Stimulated activated CD4-positive, alpha-beta T cell treated with anti-CD3 and anti-CD28 coated beads, Interleukin-15, amount 100 ng/mL, for 24 hours (primary cell): ENCODE measurements around the gene TAS2R50.
"Not testable (repeated sequence)": the region's sequence is repeated elsewhere in the genome, so short reads cannot be mapped to it uniquely, and the experiment has no call there.

ENCODE experiments used
- DNase-seq: peaks from one replicate; pipeline ENCODE4 v3.0.0-alpha.2; 2020

Gene TAS2R50, protein sequence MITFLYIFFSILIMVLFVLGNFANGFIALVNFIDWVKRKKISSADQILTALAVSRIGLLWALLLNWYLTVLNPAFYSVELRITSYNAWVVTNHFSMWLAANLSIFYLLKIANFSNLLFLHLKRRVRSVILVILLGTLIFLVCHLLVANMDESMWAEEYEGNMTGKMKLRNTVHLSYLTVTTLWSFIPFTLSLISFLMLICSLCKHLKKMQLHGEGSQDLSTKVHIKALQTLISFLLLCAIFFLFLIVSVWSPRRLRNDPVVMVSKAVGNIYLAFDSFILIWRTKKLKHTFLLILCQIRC

GRCh38 chr12:10986812-10987211 is at the start of gene TAS2R50:
Gene TAS2R50, minus strand, starts transcription at chr12:10986912. Its CDS starts 52 bp downstream, at chr12:10986860.
- no peak for DNase-seq

- DNase-seq = not testable (repeated sequence)
Observed at GRCh38 chr12:11033959-11034358, 47.2 kb upstream of the TAS2R50 start.

- DNase-seq = no peak
Observed at GRCh38 chr12:11031307-11031706, 44.6 kb upstream of the TAS2R50 start, which contains the start of gene TAS2R31. Gene TAS2R31, minus strand, starts transcription at chr12:11031407. Its CDS starts 72 bp downstream, at chr12:11031335.

DNA sequence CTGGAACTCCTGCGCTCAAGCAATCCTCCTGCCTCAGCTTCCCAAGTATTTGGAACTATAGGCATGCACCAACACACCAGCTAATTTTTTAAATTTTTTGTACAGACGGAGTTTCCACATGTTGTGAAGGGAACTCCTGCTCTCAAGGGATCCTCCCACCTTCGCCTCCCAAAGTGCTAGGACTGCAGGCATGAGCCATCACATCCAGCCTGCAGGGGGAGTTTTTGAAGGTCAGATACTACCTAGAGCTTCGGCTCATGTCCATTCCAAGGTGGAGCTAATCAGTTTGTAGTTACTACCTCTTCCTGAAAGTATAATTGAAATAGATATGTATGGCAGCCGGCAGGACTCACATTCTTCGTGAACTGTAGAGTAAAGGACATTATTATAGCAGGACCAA is 39.4 kb upstream of the TAS2R50 start:
- no peak for DNase-seq

DNA sequence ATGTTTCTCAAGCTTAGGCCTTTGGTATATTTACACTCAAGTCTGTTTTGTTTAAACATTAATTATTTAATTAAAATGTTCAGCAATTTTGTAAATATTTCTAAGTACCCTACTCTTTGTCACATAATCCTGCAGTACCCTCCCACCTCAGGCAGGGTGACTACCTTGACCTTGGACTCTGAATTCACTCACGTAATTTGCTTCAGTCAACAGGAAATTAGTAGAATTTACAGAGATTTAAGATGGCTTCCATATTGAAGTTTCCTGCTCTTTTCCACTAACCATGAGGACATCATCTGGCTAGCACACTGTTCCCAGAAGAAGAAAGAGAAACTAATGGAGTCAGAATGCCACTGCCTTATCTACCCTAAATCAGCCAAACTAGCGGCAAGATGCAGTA is 36.7 kb upstream of the TAS2R50 start:
- DNase-seq = no peak

- DNase-seq = no peak
Observed at GRCh38 chr12:11022520-11022919, 35.8 kb upstream of the TAS2R50 start, which contains the start of gene TAS2R19. Gene TAS2R19, minus strand, starts transcription at chr12:11022620. Its CDS starts 49 bp downstream, at chr12:11022571.

GRCh38 chr12:11016937-11017336 is 30.2 kb upstream of the TAS2R50 start:
- DNase-seq = no peak

- no peak for DNase-seq
Observed at GRCh38 chr12:11015775-11016430, 29.2 kb upstream of the TAS2R50 start.

- no peak for DNase-seq
Observed at GRCh38 chr12:11014234-11014633, 27.5 kb upstream of the TAS2R50 start.

GRCh38 chr12:11007608-11008007 is 20.9 kb upstream of the TAS2R50 start:
- DNase-seq = no peak

DNA sequence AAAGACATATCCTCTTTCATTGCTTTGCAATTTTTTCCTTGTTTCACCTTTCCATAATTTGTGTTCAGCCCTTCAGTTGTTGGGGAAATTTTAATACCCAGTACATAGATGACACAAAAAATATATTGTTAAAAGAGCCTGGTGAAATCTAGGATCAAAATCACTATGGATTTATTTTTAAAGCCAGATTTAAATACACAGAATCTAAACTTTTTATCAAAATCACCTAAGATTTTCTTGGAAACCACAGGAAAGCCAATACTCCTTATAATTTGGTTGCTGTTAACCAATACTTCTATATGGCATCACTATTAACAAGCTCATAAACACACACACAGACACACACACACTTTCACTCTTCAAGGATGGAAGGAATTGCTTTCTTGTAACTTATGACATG is 11.5 kb upstream of the TAS2R50 start, which contains the start of gene TAS2R20:
Gene TAS2R20 (minus strand): TSS at position 101 of the 400 bp plus-strand sequence. CDS start 429 bp downstream, outside the sequence.
- DNase-seq = no peak

- DNase-seq = no peak
Observed at GRCh38 chr12:10994307-10994706, 7.6 kb upstream of the TAS2R50 start.

- no peak for DNase-seq
Observed at GRCh38 chr12:10989107-10989506, 2.4 kb upstream of the TAS2R50 start.

- DNase-seq = peak; percentile 33
Observed at GRCh38 chr12:10982244-10982643, 4.5 kb downstream of the TAS2R50 start.

GRCh38 chr12:10974965-10975364 is 11.7 kb downstream of the TAS2R50 start:
- DNase-seq = no peak

GRCh38 chr12:10968765-10969456 is 17.8 kb downstream of the TAS2R50 start:
- no peak for DNase-seq

DNA sequence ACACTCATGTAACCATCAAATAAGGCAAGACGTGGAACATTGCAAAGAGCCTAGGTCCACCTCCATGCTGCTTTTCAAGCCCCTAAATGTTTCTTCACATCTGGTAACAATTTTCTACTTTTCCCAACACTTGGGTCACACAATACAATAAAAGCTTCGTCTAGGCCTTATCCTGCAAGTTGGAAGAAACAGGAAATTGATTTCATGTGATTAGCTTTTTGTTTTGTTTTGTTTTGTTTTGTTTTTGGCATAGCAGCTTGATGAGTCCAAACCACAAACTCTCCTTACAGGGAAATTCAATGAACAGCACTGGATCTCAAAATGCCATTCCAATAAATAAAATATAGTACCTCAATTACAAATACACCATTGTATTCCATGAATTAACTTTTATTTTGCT is 19.3 kb downstream of the TAS2R50 start:
- no peak for DNase-seq

DNA sequence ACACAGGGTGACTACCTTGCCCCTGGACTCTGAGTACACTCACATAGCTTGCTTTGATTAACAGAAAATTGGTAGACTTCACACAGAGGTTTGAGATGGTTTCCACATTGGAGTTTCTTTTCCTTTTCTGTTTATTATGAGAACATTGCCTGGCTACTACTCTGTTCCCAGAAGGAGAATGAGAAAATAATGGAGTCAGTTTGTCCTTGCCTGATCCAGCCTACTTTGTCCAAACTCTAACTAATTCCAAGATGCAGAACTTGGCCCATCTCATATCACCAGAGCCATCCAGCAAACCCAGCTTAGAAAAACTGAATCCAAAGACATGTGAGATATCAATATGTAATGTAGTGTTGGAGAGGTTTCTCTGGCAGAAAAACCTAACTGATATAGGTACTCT is 20.4 kb downstream of the TAS2R50 start:
- no peak for DNase-seq

GRCh38 chr12:10965476-10965875 is 21.2 kb downstream of the TAS2R50 start:
- no peak for DNase-seq

- DNase-seq = no peak
Observed at GRCh38 chr12:10960211-10960610, 26.5 kb downstream of the TAS2R50 start.

DNA sequence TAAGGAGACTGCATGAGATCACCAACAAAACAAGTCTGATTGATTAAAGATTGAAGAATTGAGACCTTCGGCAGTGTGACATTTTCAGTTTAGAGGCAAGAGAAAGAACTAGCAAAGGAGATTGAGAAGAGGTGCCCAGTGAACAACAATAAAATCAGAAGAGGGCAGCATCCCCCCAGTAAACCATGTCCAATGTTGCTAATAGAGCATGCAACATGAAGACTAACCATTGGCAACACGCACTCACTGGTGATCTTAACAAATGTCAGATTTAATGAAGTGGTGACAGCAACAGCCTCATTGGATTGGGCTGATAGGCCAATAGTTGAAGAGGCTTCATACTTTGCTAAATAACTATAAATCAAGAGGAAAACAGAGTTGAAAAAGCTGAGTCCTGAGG is 26.9 kb downstream of the TAS2R50 start:
- no peak for DNase-seq

GRCh38 chr12:10957741-10958140 is 29.0 kb downstream of the TAS2R50 start:
- no peak for DNase-seq

GRCh38 chr12:10956085-10956484 is 30.6 kb downstream of the TAS2R50 start:
- no peak for DNase-seq

DNA sequence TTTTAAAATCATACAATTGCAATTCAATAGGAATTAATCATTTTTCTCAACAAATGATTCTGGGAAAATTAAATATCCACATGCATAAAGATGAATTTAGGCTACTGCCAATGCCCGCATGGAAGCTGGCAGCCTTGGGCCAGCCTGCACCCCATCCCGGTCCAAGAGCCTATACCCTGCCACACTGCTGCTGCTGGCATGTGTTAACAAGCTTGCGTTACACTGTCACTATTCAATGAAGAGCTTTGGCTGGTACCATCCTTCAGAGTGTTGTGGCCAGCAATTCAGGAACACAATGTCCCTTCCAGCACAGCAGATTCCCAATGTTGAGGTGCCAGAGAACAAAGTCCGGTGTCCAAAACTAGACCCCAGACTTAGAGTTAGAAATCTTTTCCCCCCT is 34.1 kb downstream of the TAS2R50 start:
- no peak for DNase-seq
